H1 (cell line): Measurements from ENCODE around the gene MRM2. TPM values are rescaled to one million over a fixed set of nuclear protein-coding genes. Genes with fewer than 3 reads are reported as not detected.

ENCODE experiments used
- CTCF ChIA-PET: fragments of 300-600 bp; sonication (Branson Sonifier 250); formaldehyde crosslinking; loops from one replicate; lab custom pipeline; 2021; ENCODE audit not compliant: partially characterized antibody; lab: Charles Lee
- POLR2A ChIA-PET: fragments of 300-600 bp; sonication (Branson Sonifier 250); formaldehyde crosslinking; loops from one replicate; lab custom pipeline; 2021; ENCODE audit warnings: inconsistent platforms; ENCODE audit not compliant: partially characterized antibody; lab: Charles Lee
- DNase-seq, 2 experiments: peaks; one replicate each; pipeline versions ENCODE4 v3.0.0 to v3.0.0-alpha.2; 2010 to 2022; ENCODE audit warnings: low spot score in 2 of 2, low read depth in 1 of 2, mixed read lengths in 1 of 2
- FAIRE-seq: peaks from 2 replicates; lab custom pipeline; 2011; peaks lifted over from hg19 to GRCh38; lab: Jason Lieb, UNC
- H2AFZ ChIP-seq: 2 replicates; pipeline ENCODE4 v1.8.1; 2012; ENCODE audit warnings: low read length, inconsistent platforms
- H2AK5ac ChIP-seq: 2 replicates; pipeline ENCODE4 v1.6.1; 2013; ENCODE audit warnings: low read depth, low read length
- H2BK120ac ChIP-seq: replicated peaks from 2 replicates; pipeline ENCODE3; 2013; ENCODE audit warnings: low read depth, low read length, inconsistent platforms
- H2BK12ac ChIP-seq: 2 replicates; pipeline ENCODE4 v1.6.1; 2013; ENCODE audit warnings: low read depth, low read length
- H2BK15ac ChIP-seq: 2 replicates; pipeline ENCODE4 v1.6.1; 2013; ENCODE audit warnings: low read length
- H2BK20ac ChIP-seq: 2 replicates; pipeline ENCODE4 v1.6.1; 2013; ENCODE audit warnings: low read length
- H2BK5ac ChIP-seq: 2 replicates; pipeline ENCODE4 v1.6.1; 2013; ENCODE audit warnings: low read depth, low read length
- H3K14ac ChIP-seq: 2 replicates; pipeline ENCODE4 v1.6.1; 2013; ENCODE audit warnings: inconsistent platforms; ENCODE audit not compliant: insufficient read length
- H3K18ac ChIP-seq: 2 replicates; pipeline ENCODE4 v1.6.1; 2013; ENCODE audit warnings: low read length; ENCODE audit errors: extremely low read depth
- H3K23ac ChIP-seq: 2 replicates; pipeline ENCODE4 v1.6.1; 2013; ENCODE audit warnings: inconsistent platforms; ENCODE audit not compliant: insufficient read length
- H3K23me2 ChIP-seq: 2 replicates; pipeline ENCODE4 v1.6.1; 2013; ENCODE audit warnings: low read depth, low read length
- H3K27ac ChIP-seq: 2 replicates; pipeline ENCODE4 v1.6.1; 2011; ENCODE audit warnings: low read depth, low read length, inconsistent platforms
- H3K27me3 ChIP-seq, 4 experiments: replicated peaks in 1 of 4; 1 replicate in 1 of 4; 2 replicates in 3 of 4; pipeline versions ENCODE4 v1.6.1 to v1.8.1; 2011 to 2013; ENCODE audit warnings: low read length in 3 of 4, mild to moderate bottlenecking in 3 of 4, inconsistent platforms in 2 of 4, mixed read lengths in 2 of 4, moderate library complexity in 1 of 4; ENCODE audit not compliant: control insufficient read depth in 3 of 4, insufficient read depth in 3 of 4; ENCODE audit errors: extremely low read depth in 1 of 4
- H3K36me3 ChIP-seq, 4 experiments: 2 replicates each; pipeline versions ENCODE4 v1.6.1 to v1.8.1; 2011 to 2013; ENCODE audit warnings: mild to moderate bottlenecking in 4 of 4, low read length in 3 of 4, moderate library complexity in 2 of 4, control low read depth in 1 of 4, inconsistent platforms in 1 of 4; ENCODE audit not compliant: insufficient read depth in 4 of 4, control insufficient read depth in 2 of 4
- H3K4ac ChIP-seq: replicated peaks from 2 replicates; pipeline ENCODE3; 2013; ENCODE audit warnings: low read length, low read depth, mixed read lengths, inconsistent platforms; ENCODE audit not compliant: insufficient read length
- H3K4me1 ChIP-seq, 4 experiments: replicated peaks in 1 of 4; 1 replicate in 1 of 4; 2 replicates in 3 of 4; pipeline versions ENCODE4 v1.6.1 to v1.8.1; 2011 to 2013; ENCODE audit warnings: low read length in 3 of 4, inconsistent platforms in 2 of 4, mixed read lengths in 1 of 4; ENCODE audit not compliant: insufficient read depth in 4 of 4, control insufficient read depth in 3 of 4
- H3K4me2 ChIP-seq, 2 experiments: 2 replicates each; pipeline versions ENCODE4 v1.6.1 to v1.8.1; 2011 to 2013; ENCODE audit warnings: low read depth in 2 of 2, low read length in 2 of 2, control low read depth in 1 of 2, inconsistent platforms in 1 of 2, mild to moderate bottlenecking in 1 of 2; ENCODE audit not compliant: insufficient read depth in 1 of 2
- H3K4me3 ChIP-seq, 4 experiments: fragments of 200-600, 300-600 bp in 1 of 4; sonication (generic), shearing (Covaris generic), sonication (Bioruptor Twin) in 1 of 4; 2 replicates each; pipeline versions ENCODE4 v1.5.1 to v1.8.1; 2011 to 2016; ENCODE audit warnings: low read length in 4 of 4, low read depth in 3 of 4, control low read depth in 2 of 4, inconsistent platforms in 2 of 4, mild to moderate bottlenecking in 2 of 4, mixed read lengths in 1 of 4, moderate library complexity in 1 of 4; ENCODE audit not compliant: insufficient read depth in 2 of 4; ENCODE audit errors: extremely low read depth in 1 of 4
- H3K56ac ChIP-seq: replicated peaks from 2 replicates; pipeline ENCODE3; 2013; ENCODE audit warnings: low read depth, mild to moderate bottlenecking, mixed read lengths, low read length, inconsistent platforms; ENCODE audit not compliant: insufficient read length
- H3K79me1 ChIP-seq: 2 replicates; pipeline ENCODE4 v1.6.1; 2013; ENCODE audit warnings: low read depth, low read length, control low read depth
- H3K79me2 ChIP-seq, 2 experiments: 2 replicates each; pipeline versions ENCODE4 v1.6.1 to v1.8.1; 2012 to 2013; ENCODE audit warnings: low read length in 2 of 2, mild to moderate bottlenecking in 2 of 2, inconsistent platforms in 1 of 2; ENCODE audit not compliant: insufficient read depth in 2 of 2, control insufficient read depth in 1 of 2
- H3K9ac ChIP-seq, 4 experiments: replicated peaks in 1 of 4; 1 replicate in 1 of 4; 2 replicates in 3 of 4; pipeline versions ENCODE4 v1.6.1 to v1.8.1; 2011 to 2013; ENCODE audit warnings: low read depth in 3 of 4, low read length in 3 of 4, control low read depth in 2 of 4, mild to moderate bottlenecking in 2 of 4, moderate library complexity in 2 of 4, inconsistent platforms in 1 of 4; ENCODE audit errors: extremely low read depth in 1 of 4
- H3K9me3 ChIP-seq, 2 experiments: 2 replicates each; pipeline versions ENCODE4 v1.6.1 to v1.8.1; 2012 to 2013; ENCODE audit warnings: mild to moderate bottlenecking in 2 of 2, moderate library complexity in 2 of 2, control low read depth in 1 of 2, inconsistent platforms in 1 of 2, low read depth in 1 of 2, low read length in 1 of 2, mixed read lengths in 1 of 2; ENCODE audit not compliant: insufficient read depth in 2 of 2
- H4K20me1 ChIP-seq, 2 experiments: replicated peaks in 1 of 2; 2 replicates each; pipeline versions ENCODE3 to v1.8.1; 2011 to 2013; ENCODE audit warnings: inconsistent platforms in 2 of 2, low read length in 2 of 2, mild to moderate bottlenecking in 1 of 2; ENCODE audit not compliant: insufficient read depth in 2 of 2, control insufficient read depth in 1 of 2
- H4K5ac ChIP-seq: 2 replicates; pipeline ENCODE4 v1.6.1; 2013; ENCODE audit warnings: low read length, low read depth, mixed read lengths, inconsistent platforms; ENCODE audit not compliant: insufficient read length
- H4K8ac ChIP-seq: 2 replicates; pipeline ENCODE4 v1.8.0; 2013; ENCODE audit warnings: mild to moderate bottlenecking, moderate library complexity, low read length, inconsistent platforms; ENCODE audit not compliant: insufficient read depth; ENCODE audit errors: extremely low read depth
- H4K91ac ChIP-seq: replicated peaks from 2 replicates; pipeline ENCODE3; 2013; ENCODE audit warnings: low read length, mixed read lengths, inconsistent platforms; ENCODE audit not compliant: insufficient read length
- ASH2L ChIP-seq: fragments of 200-600, 300-600 bp; sonication (generic); IDR thresholded peaks from one replicate; pipeline ENCODE4 v1.7.1; 2017; ENCODE audit warnings: low read length
- BCL11A ChIP-seq, 2 experiments: IDR thresholded peaks; one replicate each; pipeline ENCODE4 v1.6.1; 2011; ENCODE audit warnings: low read depth in 2 of 2, low read length in 2 of 2, mild to moderate bottlenecking in 2 of 2
- CEBPB ChIP-seq: IDR thresholded peaks from 2 replicates; pipeline ENCODE4 v1.6.1; 2012; ENCODE audit warnings: low read depth, low read length
- CHD2 ChIP-seq: IDR thresholded peaks from 2 replicates; pipeline ENCODE4 v1.6.1; 2012; ENCODE audit warnings: low read length, improper control_type of control experiment
- E2F6 ChIP-seq: IDR thresholded peaks from 2 replicates; pipeline ENCODE4 v1.6.1; 2012; ENCODE audit warnings: inconsistent platforms
- MAFK ChIP-seq: IDR thresholded peaks from 2 replicates; pipeline ENCODE4 v1.6.1; 2012; ENCODE audit warnings: low read depth, mild to moderate bottlenecking, improper control_type of control experiment, low read length
- NRF1 ChIP-seq: IDR thresholded peaks from 2 replicates; pipeline ENCODE4 v1.6.1; 2011; ENCODE audit warnings: mild to moderate bottlenecking, low read depth, low read length, improper control_type of control experiment
- POLR2A ChIP-seq, 2 experiments: IDR thresholded peaks; 1 replicate in 1 of 2; 2 replicates in 1 of 2; pipeline ENCODE4 v1.6.1; 2011; ENCODE audit warnings: low read depth in 2 of 2, low read length in 2 of 2, mild to moderate bottlenecking in 2 of 2; ENCODE audit errors: control extremely low read depth in 1 of 2
- SIRT6 ChIP-seq: IDR thresholded peaks from one replicate; pipeline ENCODE4 v1.7.1; 2012; ENCODE audit warnings: low read length, inconsistent platforms
- USF2 ChIP-seq: IDR thresholded peaks from 2 replicates; pipeline ENCODE4 v1.6.1; 2011; ENCODE audit warnings: low read length, improper control_type of control experiment
- YY1 ChIP-seq: IDR thresholded peaks from 2 replicates; pipeline ENCODE4 v1.6.1; 2011; ENCODE audit warnings: low read depth, mild to moderate bottlenecking, low read length
- ZNF274 ChIP-seq: IDR thresholded peaks from 2 replicates; pipeline ENCODE4 v1.7.0; 2012; ENCODE audit warnings: low read length, borderline replicate concordance; ENCODE audit errors: extremely low read depth
- WGBS, 2 experiments: shearing (Covaris generic) in 1 of 2; methylation state at CpG; one replicate each; pipeline versions ENCODE4 v1.1.6 to v1.1.7; 2013 to 2015; ENCODE audit warnings: low lambda C conversion rate in 2 of 2, mixed read lengths in 2 of 2, inconsistent platforms in 1 of 2, low coverage in 1 of 2, missing lambda C conversion rate in 1 of 2; ENCODE audit not compliant: insufficient replicate concordance in 2 of 2, insufficient coverage in 1 of 2, insufficient read length in 1 of 2; ENCODE audit errors: extremely low coverage in 1 of 2, missing lambda C conversion rate in 1 of 2; 5-methylcytosine and 5-hydroxymethylcytosine counted together
- polyA plus RNA-seq, 7 experiments: library from polyadenylated mRNA; depleted of rRNA in 3 of 7; stranded (reverse) in 5 of 7; unstranded in 2 of 7; fragments of >200 nt in 5 of 7; fragments of 200-250 nt in 2 of 7; gene quantifications; 1 replicate in 5 of 7; 2 replicates in 1 of 7; 4 replicates in 1 of 7; pipeline versions ENCODE4 v1.2.1 to v1.2.3, GENCODE V29; 2011 to 2013; ENCODE audit warnings: missing spikeins in 2 of 7, mixed read lengths in 2 of 7
- total RNA-seq: library from RNA; stranded (reverse); fragmentation: NEBNext Ultra II Directional; extraction: Animal tissue kit (Norgen Biotek cat#: 25700); gene quantifications from 2 replicates; pipeline ENCODE4 v1.2.1, GENCODE V29; 2021

Gene MRM2
- total and polyA plus RNA-seq, 2 of the 8 experiments (the other 6 are each of a cell fraction or from before 2014, with no cell fraction given), result 17.2 to 38.6 TPM

- POLR2A ChIA-PET, result interaction anchor here (1.2 kb wide), 3 partner anchors 12 to 29 kb away, joined by 3 to 4 read pairs (median 3); partner anchors contain the start of gene MAD1L1
- FAIRE-seq, result no peak
- TF ChIP-seq ZNF274 (no peak), E2F6 (no peak), SIRT6 (no peak), MAFK (no peak), CEBPB (no peak), NRF1 (no peak), ASH2L (no peak), BCL11A (IDR thresholded peaks at IDR 0.05; ENCODE audit: low read depth in 2 of 2, low read length in 2 of 2) (no peak), POLR2A (IDR thresholded peaks at IDR 0.05; ENCODE audit: control extremely low read depth in 1 of 2, low read depth in 2 of 2, low read length in 2 of 2) (no peak), CHD2 (no peak), YY1 (no peak), USF2 (no peak)
These were observed 38.9 kb downstream of the MRM2 start for GRCh38 chr7:2202901-2203765.

More at GRCh38 chr7:2202901-2203765, 38.9 kb downstream of the MRM2 start:
- no peak overlapping the region for H2BK120ac ChIP-seq
- H2BK15ac ChIP-seq, result no peak overlapping the region
- H3K9me3 ChIP-seq, result no peaks in the 10 kb centered on the region
- H3K56ac ChIP-seq, result no peak overlapping the region
- no peak overlapping the region for H4K5ac ChIP-seq
- H3K4me1 ChIP-seq, result no peaks in the 10 kb centered on the region
- no peak overlapping the region for H3K14ac ChIP-seq
- peaks cover 0 to 3% of the 10 kb centered on the region in 2 experiments; a peak in 1 of 4 replicates for H3K79me2 ChIP-seq
- no peak overlapping the region for H2BK20ac ChIP-seq
- no peak overlapping the region for H3K4me3 ChIP-seq
- no peak overlapping the region for H2BK12ac ChIP-seq
- no peaks in the 10 kb centered on the region for H3K23me2 ChIP-seq
- no peak overlapping the region for H4K91ac ChIP-seq
- no peak overlapping the region for H2AFZ ChIP-seq
- H2AK5ac ChIP-seq, result no peak overlapping the region
- H3K4me2 ChIP-seq, result no peak overlapping the region
- no peak overlapping the region for H3K18ac ChIP-seq
- CTCF ChIA-PET, result interaction anchor here (0.7 to 1.5 kb wide), 7 partner anchors 9 to 450 kb away, joined by 3 to 7 read pairs (median 3); no protein-coding TSS in a partner anchor
- H3K23ac ChIP-seq, result no peak overlapping the region
- no peak for DNase-seq
- H3K79me1 ChIP-seq, result peaks cover 4% of the 10 kb centered on the region
- H2BK5ac ChIP-seq, result no peak overlapping the region
- peaks cover 4 to 25% (median 13%) of the 10 kb centered on the region in 4 experiments; a peak in 6 of 8 replicates for H3K36me3 ChIP-seq
- peaks cover 9 to 15% of the 10 kb centered on the region in 2 experiments for H4K20me1 ChIP-seq
- 91% methylated on average over 19 of the region's 20 CpGs; no CpG with 5 or more reads in 1 of the 2 experiments for WGBS, 2 experiments
- peak overlapping the region; percentile 36 for H4K8ac ChIP-seq
- no peak overlapping the region for H3K27ac ChIP-seq
- H3K4ac ChIP-seq, result no peak overlapping the region
- H3K9ac ChIP-seq, result no peak overlapping the region
- no peaks in the 10 kb centered on the region for H3K27me3 ChIP-seq
